Activated CD4-positive, CD25-positive, alpha-beta regulatory T cell (primary cell): Measurements from ENCODE around the gene BRMS1.
A peak's percentile ranks its signal among the peaks of the same experiment; 100 is the strongest.

Experiments
- DNase-seq, 4 experiments: peaks; one replicate each; lab custom pipeline; 2025; lab: John Stamatoyannopoulos, UW

Gene BRMS1

GRCh38 chr11:66336234-66337102, 8.4 kb downstream of the BRMS1 start, which contains the start of gene RIN1:
Gene RIN1 (minus strand): TSS chr11:66336434. CDS start chr11:66336402, 32 bp downstream.
- DNase-seq: peak in 1 of 4 experiments; percentile 34

GRCh38 chr11:66335531-66336233, 9.2 kb downstream of the BRMS1 start:
- DNase-seq: no peak

- DNase-seq: no peak
These were observed 10.1 kb downstream of the BRMS1 start for GRCh38 chr11:66334605-66335442.

GRCh38 chr11:66333896-66334604, 10.9 kb downstream of the BRMS1 start:
- DNase-seq: no peak

GRCh38 chr11:66333220-66333877, 11.6 kb downstream of the BRMS1 start:
- no peak for DNase-seq

GRCh38 chr11:66332371-66333219, 12.3 kb downstream of the BRMS1 start:
- no peak for DNase-seq

GRCh38 chr11:66331542-66332370, 13.1 kb downstream of the BRMS1 start:
- DNase-seq: no peak

- no peak for DNase-seq
These were observed 14.0 kb downstream of the BRMS1 start for GRCh38 chr11:66330931-66331330.

- no peak for DNase-seq
These were observed 15.7 kb downstream of the BRMS1 start for GRCh38 chr11:66329165-66329673.

GRCh38 chr11:66328302-66329144, 16.4 kb downstream of the BRMS1 start:
- DNase-seq: peak; percentile 56 to 66 (median 60)

GRCh38 chr11:66328031-66328301, 16.9 kb downstream of the BRMS1 start:
- DNase-seq: no peak

GRCh38 chr11:66327171-66328030, 17.5 kb downstream of the BRMS1 start:
- no peak for DNase-seq

GRCh38 chr11:66326261-66327111, 18.4 kb downstream of the BRMS1 start:
- peak in 3 of 4 experiments; percentile 16 to 29 (median 28) for DNase-seq

- no peak for DNase-seq
These were observed 19.6 kb downstream of the BRMS1 start for GRCh38 chr11:66325263-66325671.

GRCh38 chr11:66324664-66325063, 20.2 kb downstream of the BRMS1 start:
- DNase-seq: no peak

GRCh38 chr11:66323684-66324083, 21.2 kb downstream of the BRMS1 start:
- DNase-seq: no peak
